ENCODE data around the gene IL17REL. TPM values are rescaled to one million over a fixed set of nuclear protein-coding genes. Genes with fewer than 3 reads are reported as not detected.
"Not testable (repeated sequence)": the region's sequence is repeated elsewhere in the genome, so short reads cannot be mapped to it uniquely, and the experiment has no call there.

IL17REL gene
- total RNA-seq, 3 donors from 2014 or later: not detected

GRCh38 chr22:49948958-49949913 lies 63.3 kb downstream of the IL17REL start:
- H3K27ac ChIP-seq: peak overlapping the region; percentile 99
- peak overlapping the region in 2 of 3 donors; percentile 51 to 66 for H3K4me3 ChIP-seq
- H3K9me3 ChIP-seq: no peaks in the 10 kb centered on the region
- H3K27me3 ChIP-seq: no peaks in the 10 kb centered on the region
- intact Hi-C loops (cut with DNase I; ENCODE audit: low total_unique reads): no loop called here
- H3K4me1 ChIP-seq: peaks cover 17 to 59% of the 10 kb centered on the region in 2 donors
- H3K36me3 ChIP-seq: no peaks in the 10 kb centered on the region
- TF ChIP-seq POLR2A (IDR thresholded peaks at IDR 0.05) (peak; percentile 27), POLR2AphosphoS5 (IDR thresholded peaks at IDR 0.05) (peak in 1 of 3 donors; percentile 63), CTCF (IDR thresholded peaks at IDR 0.05) (no peak)
- DNase-seq (ENCODE audit: low spot score in 2 of 2): peak; percentile 88 to 91

- Histone ChIP-seq H3K4me1 (peaks cover 15 to 51% of the 10 kb centered on the region in 2 donors), H3K4me3 (peak overlapping the region in 2 of 3 donors; percentile 51 to 66), H3K27ac (peak overlapping the region; percentile 99), H3K27me3 (no peaks in the 10 kb centered on the region), H3K36me3 (no peaks in the 10 kb centered on the region), H3K9me3 (no peaks in the 10 kb centered on the region)
- intact Hi-C loops (cut with DNase I; ENCODE audit: low total_unique reads): no loop called here
- no peak for TF ChIP-seq CTCF (IDR thresholded peaks at IDR 0.05)
- no peak for TF ChIP-seq POLR2AphosphoS5 (IDR thresholded peaks at IDR 0.05)
- no peak for TF ChIP-seq POLR2A (IDR thresholded peaks at IDR 0.05)
- no peak for DNase-seq (ENCODE audit: low spot score in 2 of 2)
These were observed 64.2 kb downstream of the IL17REL start for GRCh38 chr22:49948116-49948957.

DNA sequence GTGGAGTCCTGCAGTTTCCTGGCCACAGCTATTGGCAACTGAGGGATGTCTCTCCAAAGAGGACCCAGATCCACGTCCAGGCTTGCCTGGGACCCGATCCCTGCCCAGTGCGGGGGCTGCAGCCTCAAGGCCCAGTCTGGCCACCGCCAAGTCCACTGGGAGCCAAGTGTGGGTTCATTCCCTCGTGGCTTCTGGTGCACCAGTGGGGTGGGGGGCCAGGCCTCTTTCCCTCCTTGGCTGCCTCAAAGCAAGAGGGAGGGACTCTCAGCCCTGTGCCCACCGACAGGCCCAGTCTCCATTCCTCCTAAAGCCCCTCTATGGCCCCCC lies 65.3 kb downstream of the IL17REL start:
- Histone ChIP-seq H3K4me3 (peak overlapping the region in 2 of 3 donors; percentile 51 to 66), H3K27ac (peak overlapping the region; percentile 99), H3K4me1 (peaks cover 15 to 40% of the 10 kb centered on the region in 2 donors), H3K36me3 (no peaks in the 10 kb centered on the region), H3K27me3 (no peaks in the 10 kb centered on the region), H3K9me3 (no peaks in the 10 kb centered on the region)
- DNase-seq (ENCODE audit: low spot score in 2 of 2): no peak
- intact Hi-C loops (cut with DNase I; ENCODE audit: low total_unique reads): no loop called here
- no peak for TF ChIP-seq CTCF (IDR thresholded peaks at IDR 0.05)
- TF ChIP-seq POLR2A (IDR thresholded peaks at IDR 0.05): no peak
- TF ChIP-seq POLR2AphosphoS5 (IDR thresholded peaks at IDR 0.05): no peak

- Histone ChIP-seq H3K9me3 (no peaks in the 10 kb centered on the region), H3K4me1 (peaks cover 13 to 35% of the 10 kb centered on the region in 2 donors), H3K27ac (peak overlapping the region; percentile 99), H3K36me3 (no peaks in the 10 kb centered on the region), H3K4me3 (peak overlapping the region in 1 of 3 donors; percentile 66), H3K27me3 (no peaks in the 10 kb centered on the region)
- TF ChIP-seq POLR2AphosphoS5 (IDR thresholded peaks at IDR 0.05): no peak
- no peak for TF ChIP-seq CTCF (IDR thresholded peaks at IDR 0.05)
- no peak for TF ChIP-seq POLR2A (IDR thresholded peaks at IDR 0.05)
- intact Hi-C loops (cut with DNase I; ENCODE audit: low total_unique reads): no loop called here
- no peak for DNase-seq (ENCODE audit: low spot score in 2 of 2)
These were observed 65.8 kb downstream of the IL17REL start for GRCh38 chr22:49946612-49947295.

GRCh38 chr22:49945042-49945794 lies 67.3 kb downstream of the IL17REL start:
- peaks cover 8 to 24% of the 10 kb centered on the region in 2 donors for H3K4me1 ChIP-seq
- intact Hi-C loops (cut with DNase I; ENCODE audit: low total_unique reads); DNase-seq (ENCODE audit: low spot score in 2 of 2); H3K36me3 ChIP-seq; H3K27me3 ChIP-seq; H3K9me3 ChIP-seq; H3K4me3 ChIP-seq: not testable (repeated sequence)
- peak overlapping the region; percentile 7 to 99 for H3K27ac ChIP-seq
